SK-N-SH treated with all-trans-retinoic acid at 6 μM for 48 hours (cell line): Measurements from ENCODE around the gene MAB21L3.

ENCODE experiments used
- ARNTL ChIP-seq: fragments of 450-650 bp; formaldehyde crosslinking; IDR thresholded peaks from 2 replicates; pipeline ENCODE4 v1.5.0; 2020; ENCODE audit warnings: low read depth, mild to moderate bottlenecking, moderate library complexity, borderline replicate concordance
- CREB5 ChIP-seq: fragments of 250-450 bp; sonication (Bioruptor Pico); IDR thresholded peaks from 2 replicates; pipeline ENCODE4 v1.5.1; 2020; ENCODE audit warnings: low read depth, mild to moderate bottlenecking, moderate library complexity
- CSDC2 ChIP-seq: fragments of 250-450 bp; sonication (Bioruptor Pico); IDR thresholded peaks from 2 replicates; pipeline ENCODE4 v1.5.0; 2020; ENCODE audit warnings: mild to moderate bottlenecking, moderate library complexity
- OSR1 ChIP-seq: fragments of 250-450 bp; sonication (Bioruptor Pico); IDR thresholded peaks from 2 replicates; pipeline ENCODE4 v1.8.0; 2022; ENCODE audit warnings: moderate library complexity, mild to moderate bottlenecking, inconsistent platforms
- PATZ1 ChIP-seq: fragments of 250-450 bp; sonication (Bioruptor Pico); IDR thresholded peaks from 2 replicates; pipeline ENCODE4 v1.8.0; 2020; ENCODE audit warnings: mild to moderate bottlenecking, moderate library complexity, borderline replicate concordance
- POU6F1 ChIP-seq: fragments of 250-450 bp; sonication (Bioruptor Pico); IDR thresholded peaks from 2 replicates; pipeline ENCODE4 v1.8.0; 2021; ENCODE audit warnings: low read depth, mild to moderate bottlenecking, moderate library complexity, borderline replicate concordance
- PPARA ChIP-seq: fragments of 250-450 bp; sonication (Bioruptor Pico); IDR thresholded peaks from 2 replicates; pipeline ENCODE4 v1.5.0; 2020; ENCODE audit warnings: mild to moderate bottlenecking, borderline replicate concordance
- RARB ChIP-seq: fragments of 250-450 bp; sonication (Bioruptor Pico); IDR thresholded peaks from 2 replicates; pipeline ENCODE4 v1.8.0; 2021; ENCODE audit warnings: mild to moderate bottlenecking, moderate library complexity
- ZC3H10 ChIP-seq: fragments of 250-450 bp; sonication (Bioruptor Pico); IDR thresholded peaks from 2 replicates; pipeline ENCODE4 v1.5.1; 2021; ENCODE audit warnings: mild to moderate bottlenecking, moderate library complexity
- ZFP3 ChIP-seq: fragments of 250-450 bp; sonication (Bioruptor Pico); IDR thresholded peaks from 2 replicates; pipeline ENCODE4 v1.5.0; 2020; ENCODE audit warnings: mild to moderate bottlenecking, moderate library complexity
- ZNF8 ChIP-seq: fragments of 450-650 bp; formaldehyde crosslinking; IDR thresholded peaks from 2 replicates; pipeline ENCODE4 v1.5.0; 2020; ENCODE audit warnings: mild to moderate bottlenecking, moderate library complexity

GRCh38 chr1:116113615-116114014 is 2.4 kb downstream of the MAB21L3 start:
- TF ChIP-seq OSR1 (no peak), RARB (CRISPR knock-in tag) (no peak), PATZ1 (CRISPR knock-in tag) (no peak), ZNF8 (CRISPR knock-in tag) (no peak), POU6F1 (CRISPR knock-in tag) (no peak), ARNTL (no peak), CSDC2 (CRISPR knock-in tag) (no peak), ZC3H10 (CRISPR knock-in tag) (no peak), ZFP3 (CRISPR knock-in tag) (no peak), PPARA (CRISPR knock-in tag) (no peak), CREB5 (CRISPR knock-in tag) (no peak)
